H1 (cell line): ENCODE data around the gene ENPP4. TPM values are rescaled to one million over a fixed set of nuclear protein-coding genes. Genes with fewer than 3 reads are reported as not detected.

Experiments
- BRCA1 ChIP-seq: IDR thresholded peaks from 2 replicates; pipeline ENCODE4 v1.6.1; 2012; ENCODE audit warnings: low read depth, low read length, improper control_type of control experiment
- HDAC2 ChIP-seq, 2 experiments: fragments of 300-600 bp in 1 of 2; sonication (generic) in 1 of 2; IDR thresholded peaks; 2 replicates each; pipeline ENCODE4 v1.6.1; 2011 to 2012; ENCODE audit warnings: low read depth in 2 of 2, low read length in 2 of 2, mild to moderate bottlenecking in 2 of 2, moderate library complexity in 2 of 2, borderline replicate concordance in 1 of 2, inconsistent platforms in 1 of 2
- SAP30 ChIP-seq: fragments of 300-600 bp; sonication (generic); IDR thresholded peaks from 2 replicates; pipeline ENCODE4 v1.7.1; 2012; ENCODE audit warnings: low read length, moderate library complexity, mild to moderate bottlenecking, inconsistent platforms; ENCODE audit not compliant: insufficient read depth, insufficient replicate concordance
- SIX5 ChIP-seq: IDR thresholded peaks from 2 replicates; pipeline ENCODE4 v1.6.1; 2011; ENCODE audit warnings: mild to moderate bottlenecking, low read depth, low read length
- polyA plus RNA-seq, 7 experiments: library from polyadenylated mRNA; depleted of rRNA in 3 of 7; stranded (reverse) in 5 of 7; unstranded in 2 of 7; fragments of >200 nt in 5 of 7; fragments of 200-250 nt in 2 of 7; gene quantifications; 1 replicate in 5 of 7; 2 replicates in 1 of 7; 4 replicates in 1 of 7; pipeline versions ENCODE4 v1.2.1 to v1.2.3, GENCODE V29; 2011 to 2013; ENCODE audit warnings: missing spikeins in 2 of 7, mixed read lengths in 2 of 7
- total RNA-seq: library from RNA; stranded (reverse); fragmentation: NEBNext Ultra II Directional; extraction: Animal tissue kit (Norgen Biotek cat#: 25700); gene quantifications from 2 replicates; pipeline ENCODE4 v1.2.1, GENCODE V29; 2021
- TF ChIP-seq, protein P1 (sequence below): fragments of 300-600 bp; sonication (generic); IDR thresholded peaks from 2 replicates; pipeline ENCODE4 v1.7.1; 2012; ENCODE audit warnings: low read length, moderate library complexity, mild to moderate bottlenecking, inconsistent platforms; ENCODE audit not compliant: insufficient replicate concordance

The ENPP4 gene
- total and polyA plus RNA-seq, 2 of the 8 experiments (the other 6 are each of a cell fraction or from before 2014, with no cell fraction given), result 2.0 to 4.4 TPM

DNA sequence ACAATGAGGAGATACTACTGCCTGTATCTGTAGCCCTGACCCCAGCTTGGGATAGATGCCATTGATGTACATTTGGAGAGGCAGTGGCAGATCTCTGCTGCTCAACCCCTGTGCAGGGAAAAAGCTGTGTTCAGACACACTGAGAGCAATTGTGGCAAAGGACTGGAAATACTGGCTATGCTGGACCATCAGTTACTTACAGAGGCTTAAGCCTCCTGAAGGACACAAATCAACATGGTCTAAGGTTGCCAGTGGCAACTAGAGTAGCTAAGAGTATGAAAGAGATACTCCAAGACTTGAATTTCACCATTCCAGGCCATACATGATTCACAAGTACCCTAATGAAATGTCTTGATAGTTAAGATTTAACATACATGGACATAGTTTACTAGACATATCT lies 32.4 kb upstream of the ENPP4 start (continued):
- TF ChIP-seq, protein P1, sequence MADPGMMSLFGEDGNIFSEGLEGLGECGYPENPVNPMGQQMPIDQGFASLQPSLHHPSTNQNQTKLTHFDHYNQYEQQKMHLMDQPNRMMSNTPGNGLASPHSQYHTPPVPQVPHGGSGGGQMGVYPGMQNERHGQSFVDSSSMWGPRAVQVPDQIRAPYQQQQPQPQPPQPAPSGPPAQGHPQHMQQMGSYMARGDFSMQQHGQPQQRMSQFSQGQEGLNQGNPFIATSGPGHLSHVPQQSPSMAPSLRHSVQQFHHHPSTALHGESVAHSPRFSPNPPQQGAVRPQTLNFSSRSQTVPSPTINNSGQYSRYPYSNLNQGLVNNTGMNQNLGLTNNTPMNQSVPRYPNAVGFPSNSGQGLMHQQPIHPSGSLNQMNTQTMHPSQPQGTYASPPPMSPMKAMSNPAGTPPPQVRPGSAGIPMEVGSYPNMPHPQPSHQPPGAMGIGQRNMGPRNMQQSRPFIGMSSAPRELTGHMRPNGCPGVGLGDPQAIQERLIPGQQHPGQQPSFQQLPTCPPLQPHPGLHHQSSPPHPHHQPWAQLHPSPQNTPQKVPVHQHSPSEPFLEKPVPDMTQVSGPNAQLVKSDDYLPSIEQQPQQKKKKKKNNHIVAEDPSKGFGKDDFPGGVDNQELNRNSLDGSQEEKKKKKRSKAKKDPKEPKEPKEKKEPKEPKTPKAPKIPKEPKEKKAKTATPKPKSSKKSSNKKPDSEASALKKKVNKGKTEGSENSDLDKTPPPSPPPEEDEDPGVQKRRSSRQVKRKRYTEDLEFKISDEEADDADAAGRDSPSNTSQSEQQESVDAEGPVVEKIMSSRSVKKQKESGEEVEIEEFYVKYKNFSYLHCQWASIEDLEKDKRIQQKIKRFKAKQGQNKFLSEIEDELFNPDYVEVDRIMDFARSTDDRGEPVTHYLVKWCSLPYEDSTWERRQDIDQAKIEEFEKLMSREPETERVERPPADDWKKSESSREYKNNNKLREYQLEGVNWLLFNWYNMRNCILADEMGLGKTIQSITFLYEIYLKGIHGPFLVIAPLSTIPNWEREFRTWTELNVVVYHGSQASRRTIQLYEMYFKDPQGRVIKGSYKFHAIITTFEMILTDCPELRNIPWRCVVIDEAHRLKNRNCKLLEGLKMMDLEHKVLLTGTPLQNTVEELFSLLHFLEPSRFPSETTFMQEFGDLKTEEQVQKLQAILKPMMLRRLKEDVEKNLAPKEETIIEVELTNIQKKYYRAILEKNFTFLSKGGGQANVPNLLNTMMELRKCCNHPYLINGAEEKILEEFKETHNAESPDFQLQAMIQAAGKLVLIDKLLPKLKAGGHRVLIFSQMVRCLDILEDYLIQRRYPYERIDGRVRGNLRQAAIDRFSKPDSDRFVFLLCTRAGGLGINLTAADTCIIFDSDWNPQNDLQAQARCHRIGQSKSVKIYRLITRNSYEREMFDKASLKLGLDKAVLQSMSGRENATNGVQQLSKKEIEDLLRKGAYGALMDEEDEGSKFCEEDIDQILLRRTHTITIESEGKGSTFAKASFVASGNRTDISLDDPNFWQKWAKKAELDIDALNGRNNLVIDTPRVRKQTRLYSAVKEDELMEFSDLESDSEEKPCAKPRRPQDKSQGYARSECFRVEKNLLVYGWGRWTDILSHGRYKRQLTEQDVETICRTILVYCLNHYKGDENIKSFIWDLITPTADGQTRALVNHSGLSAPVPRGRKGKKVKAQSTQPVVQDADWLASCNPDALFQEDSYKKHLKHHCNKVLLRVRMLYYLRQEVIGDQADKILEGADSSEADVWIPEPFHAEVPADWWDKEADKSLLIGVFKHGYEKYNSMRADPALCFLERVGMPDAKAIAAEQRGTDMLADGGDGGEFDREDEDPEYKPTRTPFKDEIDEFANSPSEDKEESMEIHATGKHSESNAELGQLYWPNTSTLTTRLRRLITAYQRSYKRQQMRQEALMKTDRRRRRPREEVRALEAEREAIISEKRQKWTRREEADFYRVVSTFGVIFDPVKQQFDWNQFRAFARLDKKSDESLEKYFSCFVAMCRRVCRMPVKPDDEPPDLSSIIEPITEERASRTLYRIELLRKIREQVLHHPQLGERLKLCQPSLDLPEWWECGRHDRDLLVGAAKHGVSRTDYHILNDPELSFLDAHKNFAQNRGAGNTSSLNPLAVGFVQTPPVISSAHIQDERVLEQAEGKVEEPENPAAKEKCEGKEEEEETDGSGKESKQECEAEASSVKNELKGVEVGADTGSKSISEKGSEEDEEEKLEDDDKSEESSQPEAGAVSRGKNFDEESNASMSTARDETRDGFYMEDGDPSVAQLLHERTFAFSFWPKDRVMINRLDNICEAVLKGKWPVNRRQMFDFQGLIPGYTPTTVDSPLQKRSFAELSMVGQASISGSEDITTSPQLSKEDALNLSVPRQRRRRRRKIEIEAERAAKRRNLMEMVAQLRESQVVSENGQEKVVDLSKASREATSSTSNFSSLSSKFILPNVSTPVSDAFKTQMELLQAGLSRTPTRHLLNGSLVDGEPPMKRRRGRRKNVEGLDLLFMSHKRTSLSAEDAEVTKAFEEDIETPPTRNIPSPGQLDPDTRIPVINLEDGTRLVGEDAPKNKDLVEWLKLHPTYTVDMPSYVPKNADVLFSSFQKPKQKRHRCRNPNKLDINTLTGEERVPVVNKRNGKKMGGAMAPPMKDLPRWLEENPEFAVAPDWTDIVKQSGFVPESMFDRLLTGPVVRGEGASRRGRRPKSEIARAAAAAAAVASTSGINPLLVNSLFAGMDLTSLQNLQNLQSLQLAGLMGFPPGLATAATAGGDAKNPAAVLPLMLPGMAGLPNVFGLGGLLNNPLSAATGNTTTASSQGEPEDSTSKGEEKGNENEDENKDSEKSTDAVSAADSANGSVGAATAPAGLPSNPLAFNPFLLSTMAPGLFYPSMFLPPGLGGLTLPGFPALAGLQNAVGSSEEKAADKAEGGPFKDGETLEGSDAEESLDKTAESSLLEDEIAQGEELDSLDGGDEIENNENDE, result no peak
- TF ChIP-seq HDAC2 (IDR thresholded peaks at IDR 0.05; ENCODE audit: borderline replicate concordance in 1 of 2, low read depth in 2 of 2, low read length in 2 of 2) (no peak), BRCA1 (no peak), SAP30 (no peak), SIX5 (no peak)
